Activated T-cell treated with anti-CD3 and anti-CD28 coated beads, Interleukin-2, amount 50 U/mL, for 4 hours (primary cell): Measurements from ENCODE around the gene HOXB9. TPM values are rescaled to one million over a fixed set of nuclear protein-coding genes. Genes with fewer than 3 reads are reported as not detected.

Experiments used
- ATAC-seq, 2 donors: fragments of 200-7000 bp; cut with Tn5 transposase; one replicate each; pipeline ENCODE4 v1.10.0; 2021
- DNase-seq: peaks from one replicate; pipeline ENCODE4 v3.0.0-alpha.2; 2020
- H3K27me3 Mint-ChIP-seq: one replicate; pipeline ENCODE4 v1.8.0; 2021; ENCODE audit warnings: low read depth, mixed read lengths
- H3K36me3 Mint-ChIP-seq: one replicate; pipeline ENCODE4 v1.8.0; 2022; ENCODE audit warnings: mixed read lengths; ENCODE audit not compliant: insufficient read depth
- H3K4me1 Mint-ChIP-seq: one replicate; pipeline ENCODE4 v1.8.0; 2021; ENCODE audit warnings: low read depth, mixed read lengths
- H3K4me3 Mint-ChIP-seq: one replicate; pipeline ENCODE4 v1.8.0; 2021; ENCODE audit warnings: mild to moderate bottlenecking, moderate library complexity, mixed read lengths
- H3K9me3 Mint-ChIP-seq: one replicate; pipeline ENCODE4 v1.8.0; 2021; ENCODE audit warnings: mixed read lengths
- total RNA-seq, 3 donors: library from RNA; stranded (reverse); gene quantifications; one replicate each; pipeline ENCODE4 v1.2.1, GENCODE V29; 2021

HOXB9 gene
- total RNA-seq, 3 donors from 2014 or later, result 0.63 to 1.4 (median 1.2) TPM

DNA sequence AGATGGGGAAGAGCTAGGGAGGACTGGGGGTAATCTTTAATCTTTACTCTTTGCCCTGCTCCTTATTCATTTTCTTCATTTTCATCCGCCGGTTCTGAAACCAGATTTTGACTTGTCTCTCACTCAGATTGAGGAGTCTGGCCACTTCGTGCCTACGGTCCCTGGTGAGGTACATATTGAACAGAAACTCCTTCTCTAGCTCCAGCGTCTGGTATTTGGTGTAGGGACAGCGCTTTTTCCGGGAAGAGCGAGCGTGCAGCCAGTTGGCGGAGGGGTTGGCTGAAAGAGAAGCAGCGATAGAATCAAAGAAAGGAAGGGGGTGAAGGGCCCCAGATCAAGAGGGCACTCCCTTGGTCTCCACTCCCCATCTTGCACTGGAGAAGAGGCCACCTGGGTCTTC lies 3.3 kb downstream of the HOXB9 start:
- peaks cover 85% of the 10 kb centered on the region for H3K27me3 Mint-ChIP-seq
- no peaks in the 10 kb centered on the region for H3K9me3 Mint-ChIP-seq
- H3K4me1 Mint-ChIP-seq, result peaks cover 26% of the 10 kb centered on the region
- DNase-seq (no peak), ATAC-seq (no peak)
- no peak overlapping the region for H3K4me3 Mint-ChIP-seq
- H3K36me3 Mint-ChIP-seq, result no peaks in the 10 kb centered on the region

- H3K9me3 Mint-ChIP-seq, result no peaks in the 10 kb centered on the region
- no peak for DNase-seq
- peaks cover 29% of the 10 kb centered on the region for H3K4me1 Mint-ChIP-seq
- H3K36me3 Mint-ChIP-seq, result no peaks in the 10 kb centered on the region
- H3K27me3 Mint-ChIP-seq, result peaks cover 85% of the 10 kb centered on the region
- ATAC-seq, result no peak
- no peak overlapping the region for H3K4me3 Mint-ChIP-seq
Observed at GRCh38 chr17:48621410-48622392, 4.5 kb downstream of the HOXB9 start.

GRCh38 chr17:48620461-48621139 lies 5.6 kb downstream of the HOXB9 start:
- ATAC-seq, result no peak

GRCh38 chr17:48619826-48620449 lies 6.2 kb downstream of the HOXB9 start:
- Mint-ChIP-seq H3K4me3 (no peak overlapping the region), H3K36me3 (no peaks in the 10 kb centered on the region), H3K9me3 (no peaks in the 10 kb centered on the region), H3K4me1 (peaks cover 31% of the 10 kb centered on the region), H3K27me3 (peaks cover 93% of the 10 kb centered on the region)
- no peak for DNase-seq
- no peak for ATAC-seq

More at GRCh38 chr17:48620461-48621139, 5.6 kb downstream of the HOXB9 start:
- Mint-ChIP-seq H3K4me1 (peaks cover 26% of the 10 kb centered on the region), H3K27me3 (peaks cover 90% of the 10 kb centered on the region), H3K36me3 (no peaks in the 10 kb centered on the region), H3K4me3 (no peak overlapping the region), H3K9me3 (no peaks in the 10 kb centered on the region)
- DNase-seq, result no peak

DNA sequence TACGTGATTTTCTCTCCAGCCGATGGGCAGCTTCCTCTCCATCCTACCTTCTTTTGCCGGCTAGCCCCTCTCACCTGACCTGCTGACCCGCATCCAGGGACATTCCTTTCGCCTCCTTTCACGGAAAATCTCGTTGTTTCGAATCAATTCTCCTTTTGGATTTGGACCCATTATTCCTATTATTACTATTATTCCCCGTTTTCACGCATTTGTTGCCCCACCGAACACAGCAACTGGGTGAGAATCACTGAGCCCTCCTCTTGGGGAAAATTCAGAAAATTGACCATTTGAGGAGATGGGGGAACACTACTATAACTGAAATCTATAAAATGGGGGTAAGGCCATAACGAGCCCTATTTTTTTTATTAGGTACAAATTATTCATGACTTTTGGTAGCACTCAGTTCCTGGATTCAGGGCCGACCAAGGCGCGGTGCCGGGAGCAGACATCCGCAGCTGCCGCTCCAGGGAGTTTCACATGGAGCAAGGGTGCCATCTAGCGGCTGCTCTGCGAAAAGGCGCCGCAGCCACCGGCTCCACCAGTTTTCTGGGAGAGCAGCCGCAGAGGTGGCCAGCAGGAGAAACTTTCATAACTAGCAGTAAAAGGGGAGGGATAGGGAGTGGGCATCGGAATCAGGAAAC lies 7.8 kb downstream of the HOXB9 start:
- ATAC-seq, result peak; percentile 69 to 78
- H3K36me3 Mint-ChIP-seq, result no peaks in the 10 kb centered on the region
- peaks cover 40% of the 10 kb centered on the region for H3K4me1 Mint-ChIP-seq
- H3K9me3 Mint-ChIP-seq, result no peaks in the 10 kb centered on the region
- H3K27me3 Mint-ChIP-seq, result peaks cover 90% of the 10 kb centered on the region
- DNase-seq, result peak; percentile 86
- peak overlapping the region; percentile 25 for H3K4me3 Mint-ChIP-seq

DNA sequence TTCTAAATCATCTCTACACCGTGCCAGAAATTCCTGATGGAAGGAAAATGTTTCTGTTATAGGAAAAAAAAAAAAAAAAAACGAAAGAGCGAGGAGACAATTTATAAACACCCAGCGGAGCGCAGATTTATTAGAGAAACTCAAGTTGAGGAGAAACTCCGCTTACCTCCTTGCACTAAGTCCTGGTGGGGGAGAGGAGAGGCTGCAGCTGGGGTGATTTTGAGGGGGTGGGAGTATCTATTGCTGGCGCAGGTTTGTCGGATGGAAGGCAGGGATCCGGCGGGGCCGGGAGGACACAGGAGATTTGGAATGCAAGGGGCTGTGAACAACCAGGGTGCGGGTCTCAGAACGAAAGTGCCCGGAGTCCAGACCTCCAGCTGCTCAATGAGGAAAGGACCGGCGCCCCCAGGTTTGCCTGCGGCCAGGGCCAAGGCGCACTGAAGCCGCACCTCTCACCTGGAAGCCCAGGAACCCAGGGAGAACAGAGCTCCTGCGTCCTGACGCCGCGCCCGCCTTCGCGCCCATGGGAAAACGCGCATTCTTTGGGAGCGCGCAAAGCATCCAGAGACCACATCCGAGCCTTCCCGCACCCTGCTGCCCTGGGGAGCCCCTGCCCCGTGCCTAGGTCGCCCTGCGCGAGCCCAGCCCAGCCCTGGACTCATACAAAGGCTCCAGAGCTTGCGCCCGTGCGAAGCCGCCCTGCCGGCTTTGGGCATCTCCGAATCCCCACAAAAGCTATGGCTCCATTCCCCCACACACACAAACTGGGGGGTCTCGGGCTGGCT lies 8.5 kb downstream of the HOXB9 start:
- peaks cover 86% of the 10 kb centered on the region for H3K27me3 Mint-ChIP-seq
- DNase-seq (no peak), ATAC-seq (no peak)
- H3K4me1 Mint-ChIP-seq, result peaks cover 44% of the 10 kb centered on the region
- no peaks in the 10 kb centered on the region for H3K36me3 Mint-ChIP-seq
- H3K4me3 Mint-ChIP-seq, result no peak overlapping the region
- H3K9me3 Mint-ChIP-seq, result no peaks in the 10 kb centered on the region

GRCh38 chr17:48616717-48617470 lies 9.3 kb downstream of the HOXB9 start:
- no peaks in the 10 kb centered on the region for H3K36me3 Mint-ChIP-seq
- no peaks in the 10 kb centered on the region for H3K9me3 Mint-ChIP-seq
- H3K27me3 Mint-ChIP-seq, result peaks cover 82% of the 10 kb centered on the region
- H3K4me1 Mint-ChIP-seq, result peaks cover 48% of the 10 kb centered on the region
- H3K4me3 Mint-ChIP-seq, result no peak overlapping the region
- DNase-seq (no peak), ATAC-seq (no peak)

DNA sequence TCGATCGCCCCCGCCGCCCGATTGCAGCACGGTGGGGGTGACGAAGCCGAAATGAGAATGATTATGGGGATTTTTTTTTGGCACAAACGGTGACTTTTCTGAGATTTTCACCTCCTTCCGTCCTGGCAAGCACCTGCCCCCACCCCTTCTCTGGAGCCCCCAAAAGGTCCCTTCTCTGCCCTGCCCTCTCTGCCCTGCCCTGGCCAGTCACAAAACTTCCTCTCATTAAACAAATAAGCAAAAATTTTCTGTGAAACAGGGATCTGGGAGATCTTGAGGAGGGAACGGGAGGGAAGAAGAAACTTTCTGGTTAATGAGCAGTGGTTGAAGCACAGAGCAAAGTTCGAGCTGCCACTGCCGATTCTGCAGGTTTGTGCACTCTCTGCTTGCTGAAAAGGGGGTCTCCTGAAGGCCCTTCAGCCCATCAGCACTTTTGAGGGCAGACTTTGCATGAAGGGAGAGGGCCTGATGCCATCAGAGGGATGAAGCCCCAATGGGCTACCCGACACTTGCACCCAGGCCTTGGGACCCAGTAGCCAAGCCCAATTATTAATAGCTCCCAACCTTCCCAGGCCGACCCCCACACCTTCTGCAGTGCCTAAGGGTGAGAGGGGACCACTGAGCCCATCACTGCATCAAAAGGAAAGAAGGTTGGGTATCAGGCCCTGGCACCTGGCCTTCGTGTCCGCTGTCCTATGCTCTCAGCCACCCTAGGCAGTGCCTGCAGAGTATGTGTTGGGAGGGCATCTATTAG lies 10.0 kb downstream of the HOXB9 start:
- Mint-ChIP-seq H3K9me3 (no peaks in the 10 kb centered on the region), H3K36me3 (no peaks in the 10 kb centered on the region), H3K4me3 (no peak overlapping the region), H3K4me1 (peaks cover 54% of the 10 kb centered on the region), H3K27me3 (peaks cover 82% of the 10 kb centered on the region)
- ATAC-seq (no peak), DNase-seq (no peak)

DNA sequence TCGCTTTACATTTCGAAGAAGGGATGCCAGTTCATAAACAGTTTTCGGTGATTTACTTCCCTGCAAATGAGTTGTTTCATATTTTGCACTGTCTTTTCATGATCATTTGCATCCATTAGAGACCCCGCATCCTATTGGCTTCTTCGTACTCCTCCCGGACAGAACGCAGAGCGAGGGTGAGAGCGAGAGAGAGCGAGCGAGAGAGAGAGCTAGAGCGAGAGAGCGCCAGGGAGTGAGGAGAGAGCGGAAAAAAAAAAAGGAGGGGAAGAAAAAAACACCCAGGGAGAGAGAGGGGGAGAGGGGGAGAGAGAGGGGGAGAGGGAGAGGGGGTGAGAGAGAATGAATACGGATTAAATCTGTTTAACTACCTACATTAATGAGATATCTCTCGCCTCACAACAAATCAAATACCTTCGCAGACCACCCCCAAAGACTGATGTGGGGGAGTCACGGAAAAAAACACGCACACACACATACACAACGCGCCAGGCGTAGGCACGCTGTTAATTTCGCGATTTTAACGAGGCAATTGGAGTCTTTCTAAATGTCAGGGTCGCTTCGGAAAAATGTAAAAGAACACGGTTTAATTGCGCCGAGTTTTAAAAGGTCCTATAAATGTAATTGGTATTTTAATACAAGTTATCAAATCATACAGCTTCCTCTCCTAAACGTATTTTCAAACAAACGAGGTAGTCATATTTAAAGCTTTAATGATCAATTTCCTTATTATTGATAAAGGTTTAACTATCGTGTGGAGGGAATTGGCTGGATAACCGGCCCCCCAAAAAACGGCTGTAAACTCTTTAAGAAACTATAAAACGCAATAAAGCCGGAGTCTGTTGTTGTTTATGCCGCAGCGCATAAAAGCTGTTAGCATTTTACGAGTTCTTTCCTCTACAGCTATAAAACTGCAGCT lies 10.9 kb downstream of the HOXB9 start, which contains the start of gene HOXB8:
HOXB8 (minus strand) TSS at position 246 of the 916 bp plus-strand sequence. CDS start 588 bp downstream, outside the sequence.
- ATAC-seq, result no peak
- Mint-ChIP-seq H3K27me3 (peaks cover 79% of the 10 kb centered on the region), H3K36me3 (no peaks in the 10 kb centered on the region), H3K4me1 (peaks cover 58% of the 10 kb centered on the region), H3K4me3 (peak within 1 kb of the TSS; percentile 60), H3K9me3 (no peaks in the 10 kb centered on the region)
- no peak for DNase-seq

GRCh38 chr17:48613862-48614694 lies 12.1 kb downstream of the HOXB9 start:
- Mint-ChIP-seq H3K9me3 (no peaks in the 10 kb centered on the region), H3K4me3 (peak overlapping the region; percentile 60), H3K4me1 (peaks cover 54% of the 10 kb centered on the region), H3K27me3 (peaks cover 76% of the 10 kb centered on the region), H3K36me3 (no peaks in the 10 kb centered on the region)
- ATAC-seq, result peak; percentile 16 to 27
- no peak for DNase-seq
